PC-3 (cell line): ENCODE results near the gene OR3A2.
"Not testable (repeated sequence)": the region's sequence is repeated elsewhere in the genome, so short reads cannot be mapped to it uniquely, and the experiment has no call there.

Experiments used
- CTCF ChIP-seq: fragments of 300-600 bp; sonication (generic); conservative IDR thresholded peaks from 2 replicates; pipeline ENCODE4 v1.5.1; 2017; ENCODE audit warnings: antibody characterized with exemption, low read depth, mild to moderate bottlenecking, low read length
- EZH2 ChIP-seq: fragments of 300-600 bp; sonication (generic); IDR thresholded peaks from one replicate; pipeline ENCODE4 v1.6.1; 2017; ENCODE audit warnings: antibody characterized with exemption, mild to moderate bottlenecking, low read length; ENCODE audit not compliant: unreplicated experiment
- EZH2phosphoT487 ChIP-seq: fragments of 300-600 bp; sonication (generic); IDR thresholded peaks from 2 replicates; pipeline ENCODE4 v1.6.1; 2018; ENCODE audit warnings: mild to moderate bottlenecking, antibody characterized with exemption, low read length, borderline replicate concordance

- not testable (repeated sequence) for TF ChIP-seq CTCF, EZH2phosphoT487, EZH2
Measured at GRCh38 chr17:3249013-3249412, 137.1 kb downstream of the OR3A2 start.
